ENCODE results near the gene ANKS6. TPM values are rescaled to one million over a fixed set of nuclear protein-coding genes. Genes with fewer than 3 reads are reported as not detected.

Gene ANKS6
- total and polyA plus RNA-seq, 2 of the 8 experiments (the other 6 are each of a cell fraction or from before 2014, with no cell fraction given): 34.1 to 56.3 TPM

DNA sequence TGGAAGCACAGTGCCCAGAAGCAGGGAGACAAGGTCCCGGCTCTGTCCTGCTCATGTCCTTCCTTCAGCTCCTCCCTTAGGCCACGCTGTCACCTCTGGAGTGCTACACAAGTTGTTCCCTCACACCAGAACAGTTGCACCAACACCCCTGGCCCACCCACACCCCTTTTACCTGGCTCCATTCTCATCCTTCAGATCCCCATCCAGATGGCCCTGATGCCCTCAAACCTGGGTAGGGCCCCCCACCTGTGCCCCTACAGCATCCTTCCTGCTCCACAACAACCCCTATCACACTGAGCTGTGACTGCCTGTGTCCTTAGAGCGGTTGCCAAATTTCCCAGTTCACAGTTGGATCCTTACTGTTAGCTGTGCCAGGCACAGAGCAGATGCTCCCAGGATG, 29.2 kb downstream of the ANKS6 start (continued):
- no peak for TF ChIP-seq EP300 (IDR thresholded peaks at IDR 0.05; ENCODE audit: borderline replicate concordance in 1 of 2, low read depth in 2 of 2, low read length in 2 of 2)
- no peak for TF ChIP-seq KDM4A (IDR thresholded peaks at IDR 0.05; ENCODE audit: low read depth, low read length, severe bottlenecking)
- TF ChIP-seq RAD21 (IDR thresholded peaks at IDR 0.05 in 1 of 2, conservative IDR thresholded peaks at IDR 0.05 in 1 of 2; ENCODE audit: low read depth in 2 of 2, low read length in 2 of 2): no peak
- no peak for TF ChIP-seq POU5F1 (IDR thresholded peaks at IDR 0.05; ENCODE audit: low read depth, low read length)
- no peak for TF ChIP-seq CBX5 (IDR thresholded peaks at IDR 0.05; ENCODE audit: low read depth, low read length)

Measured in H1 (cell line).